Psoas muscle (tissue), 8 donors: ENCODE data around the gene DOCK1. TPM values are rescaled to one million over a fixed set of nuclear protein-coding genes. Genes with fewer than 3 reads are reported as not detected.

ENCODE experiments used
- ATAC-seq, 4 donors: fragments of 200-7000 bp; cut with Tn5 transposase; one replicate each; pipeline ENCODE4 v1.9.1; 2020; ENCODE audit warnings: moderate library complexity in 3 of 4, mild to moderate bottlenecking in 2 of 4
- DNase-seq, 2 donors: peaks; one replicate each; pipeline ENCODE4 v3.0.0-alpha.2; 2020
- H3K27ac ChIP-seq: fragments of 200-600 bp; one replicate; pipeline ENCODE4 v1.8.0; 2022
- H3K27me3 ChIP-seq, 3 donors: fragments of 200-600 bp in 1 of 3; one replicate each; pipeline versions ENCODE4 v1.6.1 to v1.8.0; 2013 to 2022; ENCODE audit warnings: low read length in 2 of 3, mild to moderate bottlenecking in 2 of 3, moderate library complexity in 1 of 3; ENCODE audit not compliant: insufficient read depth in 3 of 3
- H3K36me3 ChIP-seq, 2 donors: fragments of 200-600 bp in 1 of 2; one replicate each; pipeline versions ENCODE4 v1.6.1 to v1.8.0; 2013 to 2022; ENCODE audit warnings: low read depth in 1 of 2, mild to moderate bottlenecking in 1 of 2, moderate library complexity in 1 of 2; ENCODE audit not compliant: insufficient read depth in 1 of 2
- H3K4me1 ChIP-seq: fragments of 200-600 bp; one replicate; pipeline ENCODE4 v1.8.0; 2022
- H3K4me3 ChIP-seq: fragments of 200-600 bp; one replicate; pipeline ENCODE4 v1.8.0; 2022; ENCODE audit warnings: mild to moderate bottlenecking
- H3K9me3 ChIP-seq: fragments of 200-600 bp; one replicate; pipeline ENCODE4 v1.8.0; 2022
- CTCF ChIP-seq: fragments of 200-600 bp; IDR thresholded peaks from one replicate; pipeline ENCODE4 v1.8.0; 2022; ENCODE audit warnings: antibody characterized with exemption
- WGBS, 3 donors: extraction: QIAGEN DNeasy Blood & Tissue Kit; methylation state at CpG; one replicate each; pipeline versions ENCODE4 v1.1.6 to v1.1.7; 2013; 5-methylcytosine and 5-hydroxymethylcytosine counted together
- intact Hi-C, 2 donors: fragments of 100-400 bp; cut with DNase I; formaldehyde crosslinking; loops; one replicate each; pipeline versions ENCODE4 v1.11.0 to v1.14.2; 2022
- polyA plus RNA-seq, 3 donors: library from polyadenylated mRNA; stranded (reverse); fragments of 200-250 nt; gene quantifications; one replicate each; pipeline ENCODE4 v1.2.3, GENCODE V29; 2013
- total RNA-seq, 4 donors: library from RNA; stranded (reverse); fragmentation: NEBNext Ultra II Directional in 2 of 4; extraction: Animal tissue kit (Norgen Biotek cat#: 25700) in 2 of 4; gene quantifications; one replicate each; pipeline versions ENCODE4 v1.2.1 to v1.2.4, GENCODE V29; 2021 to 2023
- donor health status: healthy with polysubstance abuse.
- donor health status: DM: no; HTN: no; CAD: no; lungs with moderate emphysema.
- donor health status: Bipolar disorder and iron deficiency.
- donor health status: healthy.
- donor health status: DM: yes; HTN: yes; CAD: no.
- donor health status: DM: no; HTN: no; CAD: no.
- donor health status: DM: no; HTN: no; CAD: no.
- donor health status: DM: yes; HTN: yes; CAD: no.

DOCK1 gene
- total and polyA plus RNA-seq, 7 donors = 2.1 to 11.3 (median 5.4) TPM

- TF ChIP-seq CTCF = no peak
- Histone ChIP-seq H3K36me3 (peaks cover 0 to 19% of the 10 kb centered on the region in 2 donors), H3K27me3 (no peaks in the 10 kb centered on the region), H3K4me3 (no peak overlapping the region), H3K4me1 (no peaks in the 10 kb centered on the region), H3K9me3 (no peaks in the 10 kb centered on the region), H3K27ac (no peak overlapping the region)
- 94 to 96% (median 96%) methylated on average over 13 of the region's 13 CpGs for WGBS, 3 donors
- ATAC-seq = no peak
- intact Hi-C loops = no loop called here
- DNase-seq = no peak
Observed at GRCh38 chr10:127444155-127444554, 538.9 kb downstream of the DOCK1 start.

DNA sequence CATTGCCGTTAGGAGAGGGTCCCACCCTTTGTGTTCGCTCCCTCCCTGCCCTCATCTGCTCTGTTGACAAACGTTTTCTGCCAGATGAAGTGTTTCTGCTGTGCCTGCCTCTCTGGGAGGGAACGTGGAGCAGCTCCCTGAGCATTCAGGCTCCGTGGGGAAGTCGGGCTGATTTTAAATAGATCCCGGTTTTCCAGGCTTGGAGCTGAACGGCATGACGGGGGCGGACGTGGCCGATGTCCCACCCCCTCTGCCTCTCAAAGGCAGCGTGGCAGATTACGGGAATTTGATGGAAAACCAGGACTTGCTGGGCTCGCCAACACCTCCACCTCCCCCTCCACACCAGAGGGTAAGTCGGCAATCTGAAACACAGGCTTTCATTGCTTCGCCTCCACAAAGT lies 542.0 kb downstream of the DOCK1 start:
- intact Hi-C loops = no loop called here
- DNase-seq = no peak
- TF ChIP-seq CTCF = no peak
- Histone ChIP-seq H3K9me3 (no peaks in the 10 kb centered on the region), H3K4me3 (no peak overlapping the region), H3K27me3 (no peaks in the 10 kb centered on the region), H3K27ac (no peak overlapping the region), H3K36me3 (peaks cover 0 to 16% of the 10 kb centered on the region in 2 donors), H3K4me1 (no peaks in the 10 kb centered on the region)
- whole genome bisulfite sequencing, 3 donors = 84 to 88% (median 87%) methylated on average over 17 of the region's 17 CpGs
- no peak for ATAC-seq

- intact Hi-C loops = no loop called here
- no peak overlapping the region for H3K4me3 ChIP-seq
- peaks cover 0 to 10% of the 10 kb centered on the region in 2 donors for H3K36me3 ChIP-seq
- no peak for DNase-seq
- no peak overlapping the region for H3K27ac ChIP-seq
- no peak for TF ChIP-seq CTCF
- ATAC-seq = no peak
- H3K9me3 ChIP-seq = no peaks in the 10 kb centered on the region
- H3K27me3 ChIP-seq = no peaks in the 10 kb centered on the region
- H3K4me1 ChIP-seq = no peaks in the 10 kb centered on the region
- WGBS, 3 donors = 62 to 96% (median 82%) methylated on average over 3 of the region's 3 CpGs
Observed at GRCh38 chr10:127449490-127449889, 544.3 kb downstream of the DOCK1 start.

- peaks cover 0 to 6% of the 10 kb centered on the region in 2 donors for H3K36me3 ChIP-seq
Observed at GRCh38 chr10:127450644-127451043, 545.4 kb downstream of the DOCK1 start.

More at GRCh38 chr10:127450644-127451043, 545.4 kb downstream of the DOCK1 start:
- Histone ChIP-seq H3K4me3 (no peak overlapping the region), H3K4me1 (no peaks in the 10 kb centered on the region), H3K27me3 (no peaks in the 10 kb centered on the region), H3K9me3 (no peaks in the 10 kb centered on the region), H3K27ac (no peak overlapping the region)
- no peak for ATAC-seq
- no peak for DNase-seq
- 30 to 42% (median 31%) methylated on average over 4 of the region's 4 CpGs for WGBS, 3 donors
- intact Hi-C loops = no loop called here
- TF ChIP-seq CTCF = no peak
